IPS-18a (cell line): ENCODE measurements around the gene CCDC171.
"Not testable (repeated sequence)": the region's sequence is repeated elsewhere in the genome, so short reads cannot be mapped to it uniquely, and the experiment has no call there.

Source experiments
- H3K27ac ChIP-seq: one replicate; pipeline ENCODE4 v1.5.1; 2013; ENCODE audit warnings: low read length
- H3K27me3 ChIP-seq: one replicate; pipeline ENCODE4 v1.6.1; 2013; ENCODE audit warnings: mild to moderate bottlenecking, low read length; ENCODE audit not compliant: control insufficient read depth, insufficient read depth
- H3K36me3 ChIP-seq: one replicate; pipeline ENCODE4 v1.6.1; 2013; ENCODE audit warnings: low read depth, low read length; ENCODE audit not compliant: control insufficient read depth
- H3K4me1 ChIP-seq: one replicate; pipeline ENCODE4 v1.6.1; 2013; ENCODE audit warnings: low read depth, low read length; ENCODE audit not compliant: control insufficient read depth
- H3K4me3 ChIP-seq: one replicate; pipeline ENCODE4 v1.5.1; 2013; ENCODE audit warnings: low read length
- H3K9ac ChIP-seq: one replicate; pipeline ENCODE4 v1.6.1; 2013; ENCODE audit warnings: mild to moderate bottlenecking, low read length, moderate library complexity
- H3K9me3 ChIP-seq: one replicate; pipeline ENCODE4 v1.6.1; 2013; ENCODE audit warnings: low read depth, low read length; ENCODE audit not compliant: control insufficient read depth

Gene CCDC171

DNA sequence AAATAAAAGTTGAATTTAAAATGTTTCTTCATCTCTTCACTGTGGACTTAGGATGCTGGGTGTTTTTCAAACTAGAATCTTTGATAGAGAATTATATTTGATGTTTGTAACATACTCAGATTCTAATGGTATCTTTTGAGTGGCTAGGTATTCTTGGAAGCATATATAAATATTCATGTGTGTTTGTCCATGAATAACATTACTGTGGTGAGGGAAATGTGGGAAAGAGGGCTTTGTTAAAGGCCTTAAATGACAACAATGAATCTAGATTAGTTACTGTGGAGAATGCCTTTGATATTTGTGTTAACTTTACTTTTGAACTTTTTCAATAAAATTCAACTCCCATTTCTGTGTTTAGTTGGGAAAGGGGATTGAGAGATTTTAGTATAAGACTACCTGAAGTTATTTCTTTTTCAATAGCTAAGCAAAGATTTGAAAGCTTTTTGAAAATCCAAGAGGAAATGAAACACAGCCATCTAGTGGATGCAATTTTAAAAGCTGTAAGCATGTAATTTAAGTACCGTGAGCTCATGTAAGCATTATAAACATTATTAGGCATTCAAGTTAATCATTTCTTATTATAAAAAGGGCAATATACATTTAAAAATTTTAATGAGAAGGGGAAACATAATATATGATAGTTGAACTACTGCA, 69.6 kb downstream of the CCDC171 start:
- H3K4me3 ChIP-seq: no peak overlapping the region
- H3K9ac ChIP-seq: no peak overlapping the region
- no peak overlapping the region for H3K27ac ChIP-seq
- H3K27me3 ChIP-seq: no peaks in the 10 kb centered on the region
- H3K9me3 ChIP-seq: no peaks in the 10 kb centered on the region
- H3K4me1 ChIP-seq: no peaks in the 10 kb centered on the region
- H3K36me3 ChIP-seq: no peaks in the 10 kb centered on the region

DNA sequence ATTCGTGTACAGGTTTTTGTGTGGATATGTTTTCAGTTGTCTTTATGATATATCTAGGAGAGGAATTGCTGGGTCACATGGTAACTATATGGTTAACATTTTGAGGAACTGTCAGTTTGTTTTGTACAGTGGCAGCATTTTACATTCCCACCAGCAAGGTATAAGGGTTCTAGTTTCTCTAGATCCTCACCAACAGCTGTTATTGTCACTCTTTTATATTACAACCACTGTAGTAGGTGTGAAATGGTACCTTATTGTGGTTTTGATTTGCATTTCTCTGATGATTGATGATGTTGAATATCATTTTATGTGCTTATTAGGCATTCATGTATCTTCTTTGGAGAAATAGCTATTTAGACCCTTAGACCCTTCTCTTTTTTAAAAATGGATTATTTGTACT, 82.9 kb downstream of the CCDC171 start:
- H3K27ac ChIP-seq: no peak overlapping the region
- H3K4me3 ChIP-seq: no peak overlapping the region
- H3K9ac ChIP-seq: no peak overlapping the region
- no peaks in the 10 kb centered on the region for H3K36me3 ChIP-seq
- no peaks in the 10 kb centered on the region for H3K4me1 ChIP-seq
- no peaks in the 10 kb centered on the region for H3K9me3 ChIP-seq
- H3K27me3 ChIP-seq: no peaks in the 10 kb centered on the region

DNA sequence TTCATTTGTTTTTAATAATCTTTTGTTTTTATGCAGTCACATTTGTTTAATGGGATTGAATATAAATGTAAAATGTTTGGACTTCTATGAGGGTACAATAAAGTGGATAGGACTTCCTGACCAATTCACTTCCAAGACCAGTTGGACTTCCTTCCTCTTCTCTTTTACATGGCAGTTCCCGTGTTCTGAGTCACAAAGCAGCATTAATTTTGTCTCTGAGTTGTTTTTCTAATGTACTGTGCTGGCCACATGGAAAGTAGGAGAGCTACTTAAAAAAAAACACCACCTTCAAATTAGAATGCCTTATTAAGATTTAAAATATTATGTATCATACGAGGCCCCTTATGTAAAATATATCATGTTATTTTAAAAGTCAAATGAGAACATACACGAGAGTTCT, 87.3 kb downstream of the CCDC171 start:
- Histone ChIP-seq H3K36me3 (no peaks in the 10 kb centered on the region), H3K4me3 (no peak overlapping the region), H3K27ac (no peak overlapping the region), H3K9ac (no peak overlapping the region), H3K4me1 (no peaks in the 10 kb centered on the region), H3K27me3 (no peaks in the 10 kb centered on the region), H3K9me3 (peaks cover 4% of the 10 kb centered on the region)

DNA sequence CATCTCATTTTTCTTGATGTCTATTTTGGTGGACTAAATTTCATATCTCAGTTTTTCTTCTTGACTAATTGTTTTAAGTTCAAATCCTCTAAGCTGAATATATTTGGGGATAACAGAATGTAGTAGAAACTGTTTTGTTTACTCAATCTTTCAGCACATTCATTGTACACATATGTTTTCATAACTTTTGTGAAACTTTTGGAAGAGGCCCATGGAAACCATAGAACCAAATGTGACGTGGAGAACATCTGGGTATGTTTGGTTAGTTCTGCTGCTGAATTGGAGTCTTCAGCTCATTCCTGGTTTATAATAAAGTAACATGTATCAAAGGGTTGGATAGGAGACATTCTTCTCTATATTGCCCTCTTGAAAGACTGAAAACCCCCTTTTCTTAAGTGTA, 88.4 kb downstream of the CCDC171 start:
- no peaks in the 10 kb centered on the region for H3K4me1 ChIP-seq
- H3K4me3 ChIP-seq: no peak overlapping the region
- H3K9ac ChIP-seq: no peak overlapping the region
- peaks cover 4% of the 10 kb centered on the region for H3K9me3 ChIP-seq
- H3K27ac ChIP-seq: no peak overlapping the region
- H3K27me3 ChIP-seq: no peaks in the 10 kb centered on the region
- H3K36me3 ChIP-seq: no peaks in the 10 kb centered on the region

DNA sequence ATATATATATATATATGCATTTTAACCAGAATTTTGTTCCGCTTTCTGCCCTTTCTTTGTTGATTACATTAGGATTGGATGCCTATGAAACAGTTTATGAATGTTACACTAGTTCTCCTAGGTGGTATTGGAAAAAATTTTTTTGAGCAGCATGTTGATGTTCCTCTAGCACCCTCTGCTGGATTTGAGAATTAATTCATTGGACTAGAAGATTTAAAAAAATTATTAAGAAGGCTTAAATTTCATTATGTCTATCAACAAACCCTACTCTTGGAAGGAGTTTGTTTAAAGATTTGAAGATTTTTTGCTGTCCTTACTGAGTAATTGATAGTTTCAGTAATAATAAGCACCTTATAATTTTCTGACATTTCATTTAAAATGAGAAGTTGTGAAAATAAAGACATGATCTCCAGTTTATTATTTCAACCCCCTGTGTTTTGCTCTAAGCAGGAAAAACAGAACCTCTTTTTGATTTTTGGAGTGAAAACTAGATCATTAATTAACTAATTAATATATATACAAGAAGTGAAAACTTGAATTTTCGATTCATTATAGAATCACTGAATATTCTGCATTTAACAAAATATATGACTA, 89.6 kb downstream of the CCDC171 start:
- no peak overlapping the region for H3K27ac ChIP-seq
- no peak overlapping the region for H3K4me3 ChIP-seq
- peaks cover 4% of the 10 kb centered on the region for H3K9me3 ChIP-seq
- no peak overlapping the region for H3K9ac ChIP-seq
- no peaks in the 10 kb centered on the region for H3K4me1 ChIP-seq
- no peaks in the 10 kb centered on the region for H3K27me3 ChIP-seq
- no peaks in the 10 kb centered on the region for H3K36me3 ChIP-seq

DNA sequence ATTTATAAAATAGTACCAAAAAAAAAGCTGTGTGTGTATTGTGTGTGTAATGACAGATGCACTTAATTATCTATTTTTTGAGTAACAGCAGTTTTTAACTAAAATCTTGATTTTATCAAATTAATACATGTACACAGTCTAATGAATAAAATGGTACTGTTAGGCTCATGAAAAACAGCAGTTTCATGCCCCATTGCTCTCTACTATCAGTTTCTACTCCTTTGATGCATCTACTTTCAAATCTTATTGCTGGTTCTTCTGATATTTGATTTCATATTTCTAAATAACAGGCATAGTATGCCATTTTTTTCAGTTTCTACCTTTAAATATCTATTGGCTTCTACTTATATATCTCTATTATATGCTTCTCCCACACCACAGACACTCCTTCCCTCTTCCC, 117.4 kb downstream of the CCDC171 start:
- no peaks in the 10 kb centered on the region for H3K36me3 ChIP-seq
- no peaks in the 10 kb centered on the region for H3K27me3 ChIP-seq
- H3K27ac ChIP-seq: no peak overlapping the region
- H3K4me1 ChIP-seq: no peaks in the 10 kb centered on the region
- H3K9me3 ChIP-seq: no peaks in the 10 kb centered on the region
- no peak overlapping the region for H3K9ac ChIP-seq
- no peak overlapping the region for H3K4me3 ChIP-seq

DNA sequence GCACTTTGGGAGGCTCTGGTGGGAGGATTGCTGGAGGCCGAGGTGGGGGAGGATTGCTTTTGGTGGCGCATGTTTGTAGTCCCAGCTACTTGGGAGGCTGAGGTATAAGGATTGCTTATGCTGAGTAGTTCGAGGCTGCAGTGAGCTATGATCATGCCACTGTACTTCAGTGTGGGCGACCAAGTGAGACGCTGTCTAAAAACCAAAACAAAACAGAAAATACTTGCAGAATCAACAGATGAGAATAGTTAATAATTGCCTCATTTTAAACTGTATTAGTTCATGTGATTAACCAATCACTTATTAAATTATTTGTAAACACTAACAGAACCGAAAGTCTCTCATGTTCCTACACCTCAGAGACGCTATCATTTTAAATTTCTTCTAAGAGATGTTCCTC, 118.1 kb downstream of the CCDC171 start:
- Histone ChIP-seq H3K27ac (no peak overlapping the region), H3K4me1 (no peaks in the 10 kb centered on the region), H3K4me3 (no peak overlapping the region), H3K27me3 (no peaks in the 10 kb centered on the region), H3K36me3 (no peaks in the 10 kb centered on the region), H3K9ac (no peak overlapping the region), H3K9me3 (no peaks in the 10 kb centered on the region)

DNA sequence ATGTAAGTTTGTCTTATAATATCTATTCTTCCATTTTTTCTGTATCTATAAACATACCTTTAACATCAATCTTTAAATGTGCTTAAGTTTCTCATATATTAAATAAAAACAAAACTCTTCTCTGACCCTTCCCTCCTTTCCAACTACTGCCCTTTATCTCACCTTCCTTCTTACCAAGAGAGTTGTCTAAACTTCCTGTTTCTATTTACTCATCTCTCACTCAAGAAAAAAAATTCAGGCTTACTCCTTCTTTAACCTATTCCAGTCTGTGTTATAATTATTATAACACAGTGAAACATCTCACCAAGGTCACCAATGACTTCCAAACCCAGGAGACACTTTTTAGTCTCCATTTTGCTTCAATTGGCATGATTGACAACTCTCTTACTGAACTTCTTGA, 140.9 kb downstream of the CCDC171 start:
- no peak overlapping the region for H3K27ac ChIP-seq
- H3K4me1 ChIP-seq: no peaks in the 10 kb centered on the region
- no peaks in the 10 kb centered on the region for H3K9me3 ChIP-seq
- H3K36me3 ChIP-seq: no peaks in the 10 kb centered on the region
- no peak overlapping the region for H3K9ac ChIP-seq
- no peaks in the 10 kb centered on the region for H3K27me3 ChIP-seq
- H3K4me3 ChIP-seq: no peak overlapping the region

DNA sequence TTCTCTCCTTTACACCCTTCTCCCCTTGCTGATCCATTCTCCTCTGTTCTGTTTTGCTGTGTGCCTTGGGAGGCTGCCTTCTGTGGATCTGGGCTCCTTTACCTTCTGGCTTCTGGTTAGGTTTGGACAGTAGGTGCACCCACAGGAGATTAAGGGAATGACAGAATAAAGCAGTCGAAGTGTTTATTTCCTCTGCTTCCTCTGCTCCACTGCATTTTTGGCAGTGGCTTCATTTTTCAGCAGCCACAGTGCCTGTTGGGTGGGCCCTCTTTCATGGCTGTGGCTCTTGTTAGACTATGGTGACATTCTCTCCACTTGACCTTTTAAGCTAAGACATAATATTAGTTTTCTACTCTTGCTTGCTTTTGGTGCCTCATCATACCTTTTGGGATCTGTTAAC, 144.1 kb downstream of the CCDC171 start:
- Histone ChIP-seq H3K36me3 (no peaks in the 10 kb centered on the region), H3K9me3 (no peaks in the 10 kb centered on the region), H3K27me3 (no peaks in the 10 kb centered on the region), H3K4me3 (no peak overlapping the region), H3K27ac (no peak overlapping the region), H3K9ac (no peak overlapping the region), H3K4me1 (no peaks in the 10 kb centered on the region)

DNA sequence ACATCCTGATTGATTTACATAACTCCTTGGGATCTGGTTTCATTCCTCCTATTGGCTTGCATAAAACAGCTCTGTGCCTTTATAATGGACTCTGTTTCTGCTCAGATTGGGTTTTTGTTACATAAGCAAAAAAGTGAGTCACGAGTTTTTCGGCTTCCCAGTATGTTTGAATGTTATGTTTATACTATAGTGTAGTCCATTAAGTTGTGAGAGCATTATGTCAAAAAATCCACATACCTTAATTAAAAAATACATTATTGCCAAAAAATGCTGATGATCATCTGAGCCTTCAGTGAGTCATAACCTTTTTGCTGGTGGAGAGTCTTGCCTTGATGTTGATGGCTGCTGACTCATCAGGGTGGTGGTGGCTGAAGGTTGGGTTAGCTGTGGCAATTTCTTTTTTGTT, 144.6 kb downstream of the CCDC171 start:
- Histone ChIP-seq H3K36me3 (no peaks in the 10 kb centered on the region), H3K9me3 (no peaks in the 10 kb centered on the region), H3K4me3 (no peak overlapping the region), H3K27me3 (no peaks in the 10 kb centered on the region), H3K4me1 (no peaks in the 10 kb centered on the region), H3K9ac (no peak overlapping the region), H3K27ac (no peak overlapping the region)

DNA sequence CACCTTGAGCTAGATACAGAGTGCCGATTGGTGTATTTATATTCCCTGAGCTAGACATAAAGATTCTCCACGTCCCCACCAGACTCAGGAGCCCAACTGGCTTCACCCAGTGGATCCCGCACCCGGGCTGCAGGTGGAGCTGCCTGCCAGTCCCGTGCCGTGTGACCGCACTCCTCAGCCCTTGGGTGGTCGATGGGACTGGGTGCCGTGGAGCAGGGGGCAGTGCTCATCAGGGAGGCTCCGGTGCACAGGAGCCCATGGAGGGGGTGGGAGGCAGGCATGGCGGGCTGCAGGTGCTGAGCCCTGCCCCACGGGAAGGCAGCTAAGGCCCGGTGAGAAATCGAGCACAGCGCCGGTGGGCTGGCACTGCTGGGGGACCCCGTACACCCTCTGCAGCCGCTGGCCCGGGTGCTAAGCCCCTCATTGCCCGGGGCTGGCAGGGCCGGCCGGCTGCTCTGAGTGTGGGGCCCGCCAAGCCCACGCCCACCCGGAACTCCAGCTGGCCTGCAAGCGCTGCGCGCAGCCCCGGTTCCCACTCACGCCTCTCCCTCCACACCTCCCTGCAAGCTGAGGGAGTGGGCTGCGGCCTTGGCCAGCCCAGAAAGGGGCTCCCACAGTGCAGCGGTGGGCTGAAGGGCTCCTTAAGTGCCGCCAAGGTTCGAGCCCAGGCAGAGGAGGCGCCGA, 147.2 kb downstream of the CCDC171 start:
- not testable (repeated sequence) for H3K27me3 ChIP-seq, H3K36me3 ChIP-seq, H3K27ac ChIP-seq

DNA sequence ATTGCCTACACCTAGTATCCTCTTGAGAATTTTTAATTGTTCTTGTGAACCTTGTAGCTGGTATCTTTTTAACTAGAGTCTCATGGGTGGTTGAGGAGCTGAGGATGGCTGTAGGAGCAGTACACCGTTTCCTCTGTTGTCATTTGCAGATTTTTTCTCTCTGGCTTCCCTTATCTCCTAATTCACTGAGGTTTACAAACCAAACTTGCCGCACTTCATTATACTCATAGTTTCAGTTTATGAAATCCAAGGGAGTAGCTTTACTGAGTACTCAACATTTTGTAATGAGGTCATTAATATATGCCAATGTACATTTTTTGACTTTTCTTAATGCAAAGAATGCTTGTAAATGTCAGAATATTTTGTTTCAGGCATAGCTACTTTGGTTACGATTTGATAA, 154.2 kb downstream of the CCDC171 start:
- Histone ChIP-seq H3K4me3 (no peak overlapping the region), H3K27ac (no peak overlapping the region), H3K4me1 (no peaks in the 10 kb centered on the region)

More for the DNA sequence above, 147.2 kb downstream of the CCDC171 start:
- not testable (repeated sequence) for H3K9ac ChIP-seq, H3K4me1 ChIP-seq, H3K9me3 ChIP-seq, H3K4me3 ChIP-seq

More for the DNA sequence above, 154.2 kb downstream of the CCDC171 start:
- Histone ChIP-seq H3K27me3 (no peaks in the 10 kb centered on the region), H3K9ac (no peak overlapping the region), H3K9me3 (no peaks in the 10 kb centered on the region), H3K36me3 (no peaks in the 10 kb centered on the region)
